Activated T-helper 9 cell treated with anti-CD3 and anti-CD28 coated beads, Interleukin-2, amount 50 U/mL, for 16 hours (primary cell): ENCODE results near the gene ATG7.

Experiments used
- DNase-seq: peaks from one replicate; pipeline ENCODE4 v3.0.0-alpha.2; 2020; ENCODE audit warnings: low read depth

The ATG7 gene

DNA sequence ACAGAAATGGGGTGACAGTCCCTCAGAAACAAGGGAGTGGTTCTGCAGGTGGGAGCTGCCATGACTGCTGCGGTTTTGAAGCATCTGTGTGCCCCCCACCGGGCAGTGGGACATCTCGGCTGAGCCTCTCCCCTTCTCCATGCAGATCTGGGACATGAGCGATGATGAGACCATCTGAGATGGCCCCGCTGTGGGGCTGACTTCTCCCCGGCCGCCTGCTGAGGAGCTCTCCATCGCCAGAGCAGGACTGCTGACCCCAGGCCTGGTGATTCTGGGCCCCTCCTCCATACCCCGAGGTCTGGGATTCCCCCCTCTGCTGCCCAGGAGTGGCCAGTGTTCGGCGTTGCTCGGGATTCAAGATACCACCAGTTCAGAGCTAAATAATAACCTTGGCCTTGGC lies 282.5 kb downstream of the ATG7 start:
- no peak for DNase-seq

DNA sequence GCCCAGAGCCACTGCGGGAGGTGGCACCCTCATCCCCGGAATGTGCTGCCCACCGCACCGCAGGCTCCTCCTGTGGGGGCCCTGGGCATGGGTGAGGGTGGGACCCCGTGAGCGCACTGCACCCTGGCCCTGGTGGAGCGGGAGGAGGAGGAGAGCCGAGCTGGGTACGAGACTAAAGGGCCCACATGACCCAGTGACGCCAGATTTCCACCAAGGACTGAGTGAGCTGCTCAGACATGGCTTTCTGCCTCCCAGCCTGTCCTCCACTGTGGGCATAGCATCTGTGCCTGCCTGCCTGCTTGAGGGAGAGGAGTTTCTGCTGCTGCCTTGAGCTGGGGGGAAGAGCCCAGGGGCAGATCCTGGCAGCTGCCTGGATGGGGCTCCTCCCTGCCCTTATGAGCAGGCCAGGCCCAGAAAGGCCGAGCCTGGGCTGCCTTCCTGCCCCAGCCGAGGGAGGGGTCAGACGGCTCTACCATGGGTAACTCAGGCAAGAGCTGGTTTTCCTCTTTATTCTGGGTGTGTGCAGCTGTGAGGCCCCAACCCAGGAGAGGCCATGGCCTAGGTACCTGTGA lies 283.1 kb downstream of the ATG7 start:
- DNase-seq, result no peak

DNA sequence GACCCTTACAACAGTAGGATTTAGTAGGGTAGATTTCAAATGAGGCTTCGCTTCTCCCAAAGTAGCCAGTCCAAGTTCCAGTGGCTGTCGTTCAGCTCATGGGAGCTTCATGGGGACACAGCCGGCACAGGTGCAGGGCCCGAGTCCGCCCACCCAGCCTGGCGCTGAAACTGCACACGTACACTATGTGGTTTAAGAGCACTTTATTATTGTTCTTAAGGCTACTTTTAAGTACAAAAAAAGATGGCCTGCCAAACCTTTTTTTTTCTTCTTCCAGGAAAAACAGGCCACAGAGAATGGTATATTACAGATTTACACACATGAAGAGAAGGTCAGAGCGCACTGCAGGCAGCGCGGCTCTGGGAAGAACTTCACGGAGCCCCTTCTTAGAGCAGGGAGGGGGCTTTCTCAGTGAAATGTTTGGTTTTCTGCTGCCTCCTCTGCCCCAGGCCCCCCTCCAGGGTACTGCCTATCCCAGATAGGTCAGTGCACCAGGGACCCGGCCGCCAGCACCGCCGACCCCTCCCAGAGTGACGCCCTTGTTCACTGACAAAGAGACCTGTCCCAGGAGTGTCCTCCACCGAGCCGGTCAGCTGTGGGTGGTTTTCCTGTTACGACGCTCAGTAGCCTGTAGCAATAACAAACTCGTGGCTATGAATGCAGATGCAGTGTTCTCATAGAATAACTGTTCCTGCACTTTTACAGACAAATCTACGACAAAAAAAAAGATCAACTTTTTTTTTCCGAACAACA lies 283.9 kb downstream of the ATG7 start:
- no peak for DNase-seq

DNA sequence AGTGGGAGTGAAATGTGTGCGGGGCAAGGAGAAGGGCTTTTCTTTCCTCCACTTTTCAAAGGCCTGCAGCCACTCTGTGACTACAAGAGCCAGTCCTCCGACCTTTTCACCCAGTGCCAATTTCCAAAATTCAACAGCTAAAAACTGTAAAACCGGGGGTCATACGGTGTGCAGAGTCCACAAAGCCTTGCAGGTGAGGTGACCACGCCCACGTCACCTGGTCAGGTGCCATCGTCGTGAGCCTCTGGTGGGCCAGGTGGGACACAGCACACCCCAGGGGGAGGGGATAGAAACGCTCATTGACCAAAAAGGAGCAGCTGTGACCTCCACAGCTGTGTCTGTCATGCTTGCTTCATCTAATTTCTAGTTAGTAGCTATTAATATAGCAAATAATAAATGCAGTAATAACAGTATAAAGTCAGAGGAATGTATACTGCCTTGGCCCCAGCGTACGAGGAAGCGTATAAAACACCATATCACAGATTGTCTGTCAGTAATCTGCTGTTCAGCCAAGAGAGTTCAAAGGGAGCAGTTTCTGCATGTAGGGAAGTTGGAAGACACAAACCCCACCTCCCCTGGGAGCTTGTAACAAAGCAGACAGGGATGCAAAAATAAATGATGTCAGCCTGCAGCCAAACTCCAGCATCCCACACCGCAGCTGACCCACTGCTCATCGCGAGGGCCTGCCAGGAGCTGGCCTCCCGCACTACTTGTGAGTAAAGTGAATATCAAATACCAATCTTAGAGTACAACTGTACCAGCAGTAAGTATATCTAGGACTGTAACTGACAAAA lies 284.9 kb downstream of the ATG7 start:
- no peak for DNase-seq

DNA sequence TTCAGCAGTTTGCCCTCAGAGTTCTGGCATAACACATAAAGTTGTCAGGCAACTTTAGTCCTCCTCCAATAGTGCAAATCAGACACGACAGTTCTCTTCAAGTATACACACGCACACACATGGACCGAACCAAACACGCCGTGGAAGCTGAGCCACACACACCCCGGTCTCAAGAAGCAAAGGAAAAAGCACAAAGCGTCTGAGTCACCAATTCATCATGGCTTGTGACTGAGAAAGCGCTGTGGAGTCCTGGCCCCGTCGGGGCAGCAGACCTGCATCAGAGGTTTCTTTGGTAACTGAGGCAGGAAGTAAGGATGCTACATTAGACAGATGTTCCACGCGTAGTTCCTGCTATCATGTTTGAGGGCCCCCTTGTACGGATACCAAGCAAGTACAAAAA lies 285.8 kb downstream of the ATG7 start:
- DNase-seq, result no peak

DNA sequence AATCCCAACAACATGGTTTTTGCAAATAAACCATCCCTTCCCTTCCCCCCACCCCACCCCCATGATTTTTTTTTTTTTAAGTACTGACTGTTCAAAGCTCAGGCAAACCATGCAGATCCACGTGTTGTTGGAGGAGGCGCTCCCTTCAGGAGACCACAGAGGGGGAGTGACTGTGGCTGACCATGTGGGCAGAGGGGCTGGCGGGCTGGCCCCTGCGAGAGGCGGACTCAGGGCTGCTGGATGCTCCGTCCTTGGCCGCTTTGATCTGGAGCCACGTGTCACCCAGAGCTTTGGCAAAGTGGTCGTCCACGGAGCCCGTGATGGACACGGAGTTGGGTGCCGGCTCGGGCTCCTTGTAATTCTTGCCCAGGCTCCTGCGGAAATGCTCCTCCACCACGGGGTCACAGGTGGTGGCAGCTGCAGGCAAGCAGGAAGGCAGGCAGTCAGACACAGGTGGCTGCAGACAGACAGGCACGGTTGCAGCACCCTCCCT lies 286.3 kb downstream of the ATG7 start:
- DNase-seq, result no peak

DNA sequence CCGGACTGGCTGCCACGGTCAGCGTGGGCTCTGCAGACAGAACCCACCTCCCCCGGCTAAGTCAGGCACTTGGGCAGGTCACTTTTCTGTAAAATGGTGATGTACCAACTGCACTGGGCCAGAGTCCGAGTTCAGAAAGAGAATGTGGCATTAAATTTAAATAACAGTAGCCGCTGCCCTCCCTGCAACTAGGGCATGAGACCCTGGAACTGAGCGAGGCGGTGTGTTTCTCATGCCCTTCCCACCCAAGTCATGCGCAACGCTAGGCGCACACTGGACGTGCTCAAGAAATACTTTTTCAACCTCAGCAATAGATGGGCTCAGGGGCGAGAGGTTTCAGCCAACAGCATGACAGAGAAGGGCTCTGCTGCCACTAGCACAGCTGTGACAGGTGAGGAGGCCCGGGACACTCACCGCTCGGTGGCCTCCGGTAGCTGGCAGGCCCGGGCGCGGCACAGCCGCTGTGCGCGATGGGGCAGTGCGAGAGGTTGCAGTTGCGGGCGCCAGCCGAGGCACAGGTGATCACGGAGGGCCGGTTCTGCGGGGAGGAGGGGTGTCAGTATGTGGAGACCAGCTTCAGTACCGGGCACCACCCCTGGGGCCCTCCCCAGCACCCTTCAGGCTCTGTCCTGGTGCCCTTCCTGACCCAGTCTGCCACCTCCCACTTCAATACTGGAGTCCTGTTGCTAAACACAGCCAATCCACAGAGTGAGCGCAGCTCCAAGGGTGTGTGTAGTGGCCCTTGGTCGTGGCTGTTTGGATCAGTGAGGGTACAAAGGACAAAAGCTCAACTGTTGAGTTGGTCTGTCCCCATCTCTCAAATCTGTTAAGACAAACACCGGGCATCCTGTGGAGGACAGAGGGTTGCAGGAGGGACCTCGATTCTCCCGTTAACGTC lies 287.0 kb downstream of the ATG7 start:
- DNase-seq, result no peak

DNA sequence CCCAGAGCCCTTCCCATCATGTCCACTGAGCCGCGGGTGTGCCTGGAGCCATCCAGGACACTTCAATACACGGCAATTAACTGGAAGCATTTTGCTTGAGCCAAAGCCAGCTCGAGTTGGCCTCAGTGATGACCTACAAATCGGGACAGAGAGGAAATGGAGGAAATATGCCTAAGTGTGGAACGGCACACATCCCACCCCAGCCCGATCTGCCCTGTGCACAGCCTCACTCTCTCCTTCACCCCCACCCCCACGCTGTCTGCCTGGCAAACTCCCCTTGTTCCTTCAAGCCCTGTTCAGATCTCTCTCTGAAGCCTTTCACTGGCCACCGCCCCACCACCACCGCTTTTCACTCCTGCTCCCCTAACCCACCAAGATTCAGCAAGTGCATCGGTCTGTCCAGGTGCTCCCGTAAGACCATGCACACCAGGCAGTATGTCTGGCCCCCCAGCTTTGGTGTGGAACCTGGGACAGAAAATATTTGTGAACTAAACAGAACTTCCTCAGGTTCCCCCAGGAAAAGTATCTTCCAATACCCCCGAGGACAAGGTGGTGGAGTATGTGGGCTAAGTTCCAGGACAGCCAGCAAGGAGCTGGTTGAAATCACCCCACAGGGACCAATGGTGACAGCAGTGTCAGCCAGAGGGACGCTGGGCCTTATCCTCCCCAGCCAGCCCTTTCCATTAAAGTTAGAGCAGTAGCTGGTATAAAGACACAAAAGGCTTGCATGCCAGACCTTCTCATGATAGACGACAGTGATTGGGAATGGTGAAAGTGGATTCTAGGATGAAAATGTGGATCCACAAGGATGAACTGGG lies 287.8 kb downstream of the ATG7 start:
- DNase-seq, result no peak

DNA sequence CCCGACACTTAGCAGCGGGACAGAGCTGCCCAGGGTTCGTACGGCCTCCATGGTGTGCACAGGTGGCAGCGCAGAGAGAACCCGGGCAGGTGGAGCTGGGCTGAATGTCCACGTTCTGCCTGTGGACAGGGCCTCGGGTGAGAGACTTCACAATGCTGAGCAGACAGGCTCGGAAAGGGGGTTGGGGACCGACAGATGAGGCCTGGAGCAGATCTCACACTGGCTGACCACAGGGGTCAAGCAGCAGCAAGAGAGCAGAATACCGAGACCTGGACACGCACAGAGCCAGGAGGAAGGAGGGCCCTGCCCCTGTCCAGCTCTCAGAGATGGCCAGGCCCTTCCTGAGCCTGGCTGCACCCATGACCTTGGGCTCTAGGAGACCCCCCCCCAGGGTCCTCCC lies 288.5 kb downstream of the ATG7 start:
- DNase-seq, result no peak

DNA sequence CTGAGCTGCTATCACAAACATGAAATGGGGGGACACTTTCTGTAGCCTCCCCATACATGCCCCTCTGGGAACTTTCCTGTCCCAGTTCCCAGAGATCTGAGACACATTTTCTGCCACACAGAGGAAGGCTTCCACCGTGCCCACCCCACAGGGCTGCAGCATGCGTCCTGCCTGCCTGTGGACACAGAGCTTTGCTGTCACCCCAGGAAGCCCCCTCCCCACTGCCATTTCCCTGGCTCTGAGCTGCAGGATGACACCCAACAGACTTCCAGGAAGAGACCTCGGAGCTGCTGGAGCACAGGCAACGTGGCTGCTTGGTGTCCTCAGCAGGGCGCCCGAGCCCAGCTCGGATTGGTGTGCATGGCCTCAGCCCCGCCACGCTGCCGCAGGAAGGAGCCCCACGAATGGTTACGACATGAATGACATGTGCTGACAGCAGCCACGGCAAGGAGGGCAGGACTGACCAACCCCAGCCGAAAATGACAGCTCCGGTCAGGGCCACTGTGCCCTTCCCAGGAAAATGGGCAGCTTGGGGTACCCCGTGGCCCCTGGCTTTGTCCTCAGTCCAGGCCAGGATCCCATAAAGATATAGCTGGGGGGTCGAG lies 290.2 kb downstream of the ATG7 start:
- no peak for DNase-seq

DNA sequence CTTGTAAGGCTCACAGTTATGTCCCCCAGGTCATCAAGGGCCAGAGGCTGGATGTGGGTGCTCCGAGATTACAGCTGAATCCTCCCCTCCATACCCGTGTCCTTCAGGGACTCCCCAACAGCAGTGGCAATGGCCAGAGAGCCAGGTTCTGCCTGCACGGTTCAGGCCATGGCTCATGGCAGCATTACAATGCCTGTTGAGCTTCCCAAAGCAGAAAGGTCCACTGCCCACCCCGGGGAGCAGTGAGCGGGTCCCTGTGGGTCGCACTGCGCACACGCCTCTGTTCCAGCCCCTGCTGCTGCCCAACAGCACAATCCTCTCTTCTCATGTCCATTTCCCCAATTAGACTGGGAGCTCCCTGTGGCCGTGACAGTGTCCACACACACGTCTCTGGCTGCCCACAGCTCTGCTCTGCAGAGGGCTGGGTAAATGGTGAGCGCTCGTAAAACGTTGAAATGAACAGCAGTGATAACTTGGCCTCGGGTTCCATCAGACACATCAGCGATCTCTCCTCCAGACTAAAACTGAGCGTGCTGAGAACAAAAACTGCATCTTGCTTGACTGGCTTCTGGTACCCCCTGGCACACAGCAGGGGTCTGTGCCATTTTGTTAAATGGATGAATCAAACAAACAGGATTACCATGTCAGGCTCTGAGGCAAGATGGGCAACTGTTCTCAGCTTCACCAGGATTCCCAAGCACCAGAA lies 291.1 kb downstream of the ATG7 start:
- DNase-seq, result no peak

DNA sequence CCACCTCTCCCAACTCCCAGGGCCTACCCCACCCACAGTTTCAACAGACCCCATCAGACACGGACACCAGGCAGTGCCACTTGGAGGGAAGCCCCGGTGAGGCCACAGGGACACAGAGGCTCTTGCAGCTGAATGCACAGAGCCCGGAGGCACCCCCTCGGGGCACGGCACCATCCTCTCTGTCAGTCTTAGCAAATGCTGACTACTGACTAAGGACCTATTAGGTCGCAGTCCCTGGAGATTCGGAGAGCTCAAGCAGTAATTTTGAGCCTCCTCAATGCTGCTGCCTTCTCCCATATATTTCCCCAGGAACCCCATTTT lies 291.6 kb downstream of the ATG7 start:
- DNase-seq, result no peak

DNA sequence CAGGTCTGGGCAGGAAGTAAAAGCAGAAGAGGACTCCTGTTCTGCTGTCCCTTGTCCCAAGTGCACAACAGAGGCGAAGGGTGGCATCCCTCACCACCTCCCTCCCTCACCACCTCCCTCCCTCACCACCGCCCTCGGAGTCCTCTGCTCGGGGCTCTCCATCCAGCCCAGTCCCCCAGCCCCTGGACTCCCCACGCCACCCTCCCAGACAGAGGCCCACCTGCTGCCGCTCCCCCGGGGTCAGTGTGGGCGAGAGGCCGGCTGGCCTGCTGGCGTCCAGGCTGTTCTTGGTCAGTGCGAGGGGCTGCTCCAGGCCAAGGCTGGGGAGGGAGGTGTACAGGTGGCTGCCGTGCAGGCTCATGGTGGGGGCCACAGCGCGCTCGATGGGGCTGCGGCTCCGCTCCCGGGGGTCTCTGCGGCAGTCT lies 292.4 kb downstream of the ATG7 start:
- no peak for DNase-seq

DNA sequence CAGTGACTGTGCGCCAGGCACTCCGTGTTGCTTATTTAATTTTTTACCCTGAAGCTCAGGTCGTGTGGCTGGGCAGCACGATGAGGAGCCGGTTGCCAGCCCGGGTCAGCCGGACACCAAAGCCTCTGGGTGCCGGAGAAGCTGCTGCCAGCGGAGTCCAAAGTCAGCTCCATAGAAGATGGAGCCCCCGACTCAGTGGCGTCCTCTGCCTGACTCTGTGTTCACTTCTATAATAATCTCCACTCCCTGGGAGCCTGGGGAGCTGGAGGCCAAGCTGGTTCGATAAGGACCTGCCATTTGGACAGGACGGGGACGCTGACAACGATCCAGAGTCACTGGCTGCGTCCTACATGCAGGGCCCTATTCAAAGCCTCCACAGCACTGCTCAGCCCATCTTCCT lies 292.9 kb downstream of the ATG7 start:
- no peak for DNase-seq

DNA sequence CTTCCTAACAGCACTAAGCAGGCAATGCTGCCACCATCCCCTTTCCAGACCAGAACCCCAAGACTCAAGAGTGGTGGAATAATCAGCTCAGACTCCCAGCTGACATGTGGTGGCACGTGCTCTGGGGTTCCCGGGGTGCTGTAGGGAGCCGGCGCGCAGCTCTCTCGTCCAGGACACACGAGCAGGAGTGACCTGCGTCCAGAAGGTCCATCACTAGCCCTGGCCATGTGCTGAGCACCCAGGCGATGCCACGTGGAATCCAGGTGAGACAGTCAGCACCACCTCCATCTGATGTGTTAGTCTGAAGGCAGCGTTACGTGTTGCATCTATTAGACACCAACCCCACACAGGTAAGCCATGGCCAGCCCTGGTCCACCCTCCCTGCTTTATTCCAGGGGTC lies 293.3 kb downstream of the ATG7 start:
- no peak for DNase-seq

DNA sequence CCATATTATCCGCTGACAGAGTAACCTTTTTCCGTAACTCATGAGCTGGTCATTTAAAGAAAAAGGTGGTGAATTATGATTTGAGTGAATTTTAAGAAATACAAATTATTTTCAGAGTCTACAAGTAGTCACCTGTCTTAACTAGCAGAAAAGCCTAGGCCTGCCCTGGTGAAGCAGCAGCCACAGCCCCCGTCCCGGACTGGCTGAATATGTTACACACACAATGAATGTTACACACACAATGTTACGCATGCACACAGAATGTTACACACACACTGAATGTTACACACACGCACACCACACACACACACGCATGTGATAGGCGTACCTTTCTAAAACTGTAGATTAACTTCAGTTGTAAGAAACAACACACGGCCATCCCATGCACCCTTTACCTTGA lies 293.7 kb downstream of the ATG7 start:
- no peak for DNase-seq

DNA sequence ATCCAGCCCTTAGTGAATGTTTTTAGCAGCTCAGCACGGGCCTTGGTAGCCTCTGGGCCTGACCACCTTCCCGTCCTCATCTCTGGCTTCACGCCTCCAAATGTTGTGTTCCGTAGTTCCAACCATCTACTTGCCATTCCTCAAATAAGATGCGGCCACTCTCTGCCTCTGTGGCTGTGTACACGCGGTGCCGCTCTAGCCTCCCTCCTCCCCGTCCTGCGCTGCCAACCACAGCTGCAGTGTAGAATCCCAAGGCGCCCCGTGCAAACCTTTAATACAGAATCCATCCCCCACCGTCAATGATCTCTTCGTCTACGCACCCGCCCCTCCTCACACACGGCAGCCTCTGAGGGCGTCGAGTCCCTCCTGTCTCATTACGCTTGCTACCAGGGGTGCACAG lies 294.3 kb downstream of the ATG7 start:
- no peak for DNase-seq

DNA sequence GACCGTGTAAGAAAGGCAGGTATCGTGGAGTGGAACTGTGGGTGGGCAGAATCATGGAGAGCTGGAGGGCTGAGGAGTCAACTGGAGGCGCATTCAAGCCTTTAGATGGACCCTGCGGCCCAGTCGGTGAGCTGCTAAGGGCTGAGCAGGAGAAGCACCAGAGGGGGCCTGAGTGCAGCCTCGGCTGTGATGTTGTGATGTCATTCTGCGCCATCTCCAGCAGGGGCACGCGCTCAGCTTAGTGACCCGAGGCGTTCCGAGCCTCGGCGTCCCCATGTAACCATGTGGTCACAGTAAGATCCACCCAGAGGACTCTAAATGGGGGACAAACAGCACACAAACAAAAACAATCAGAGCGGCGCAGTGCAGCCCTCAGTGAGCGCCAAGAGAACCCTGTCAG lies 294.7 kb downstream of the ATG7 start:
- DNase-seq, result no peak

DNA sequence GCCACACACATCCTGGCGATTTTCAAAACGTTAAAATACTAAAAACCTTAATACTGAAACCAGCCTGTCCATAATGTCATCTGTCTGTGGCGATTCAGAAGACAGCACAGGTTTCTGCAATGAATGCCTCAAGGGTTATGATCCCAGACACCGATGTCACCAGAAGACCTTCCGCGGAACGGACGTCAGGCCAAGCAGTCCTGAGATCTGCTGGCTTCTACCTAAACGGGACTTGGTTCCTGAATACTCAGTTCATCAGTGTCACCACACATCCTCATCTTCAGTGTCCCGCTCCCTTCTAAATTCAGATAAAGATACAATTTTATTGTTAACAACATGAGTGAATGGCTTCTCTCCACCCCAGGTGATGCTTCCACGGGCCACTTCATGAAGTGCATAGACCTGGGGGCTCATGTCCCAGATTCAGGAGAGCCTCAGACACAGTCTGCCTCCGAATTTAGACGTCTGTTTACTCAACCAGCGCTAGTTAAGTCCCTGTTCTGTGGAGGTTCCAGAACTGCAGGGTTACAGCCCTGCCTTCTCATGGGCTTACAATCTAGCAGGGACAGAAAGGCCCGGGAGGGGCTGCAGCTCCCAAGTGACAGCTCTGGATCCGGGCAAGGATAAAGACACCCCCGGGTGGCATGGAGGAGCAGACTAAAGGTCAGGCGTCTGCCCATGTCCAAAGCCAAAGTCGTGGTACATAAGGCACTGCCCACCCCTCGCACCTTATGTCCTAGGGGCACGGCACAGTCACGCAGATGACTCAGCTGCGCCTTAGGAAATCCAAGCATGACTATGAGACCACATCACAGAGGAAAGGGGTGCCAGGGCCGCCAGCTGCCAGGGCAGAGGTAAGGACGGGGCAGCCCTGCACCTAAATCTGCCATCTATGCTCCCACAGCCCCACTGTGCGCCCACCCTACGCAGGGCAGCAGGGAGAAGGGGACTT lies 295.6 kb downstream of the ATG7 start:
- DNase-seq, result no peak
